H1 (cell line): ENCODE results near the gene SPATA19. TPM values are rescaled to one million over a fixed set of nuclear protein-coding genes. Genes with fewer than 3 reads are reported as not detected.

ENCODE experiments used
- CHD7 ChIP-seq: fragments of 300-600 bp; sonication (generic); IDR thresholded peaks from 2 replicates; pipeline ENCODE4 v1.7.1; 2012; ENCODE audit warnings: low read length, moderate library complexity, mild to moderate bottlenecking, inconsistent platforms; ENCODE audit not compliant: insufficient replicate concordance
- POU5F1 ChIP-seq: IDR thresholded peaks from 2 replicates; pipeline ENCODE4 v1.6.1; 2011; ENCODE audit warnings: low read depth, mild to moderate bottlenecking, low read length, moderate library complexity
- SP2 ChIP-seq: IDR thresholded peaks from 2 replicates; pipeline ENCODE4 v1.6.1; 2012; ENCODE audit warnings: mild to moderate bottlenecking, low read length, inconsistent platforms
- YY1 ChIP-seq: IDR thresholded peaks from 2 replicates; pipeline ENCODE4 v1.6.1; 2011; ENCODE audit warnings: low read depth, mild to moderate bottlenecking, low read length
- polyA plus RNA-seq, 7 experiments: library from polyadenylated mRNA; depleted of rRNA in 3 of 7; stranded (reverse) in 5 of 7; unstranded in 2 of 7; fragments of >200 nt in 5 of 7; fragments of 200-250 nt in 2 of 7; gene quantifications; 1 replicate in 5 of 7; 2 replicates in 1 of 7; 4 replicates in 1 of 7; pipeline versions ENCODE4 v1.2.1 to v1.2.3, GENCODE V29; 2011 to 2013; ENCODE audit warnings: missing spikeins in 2 of 7, mixed read lengths in 2 of 7
- total RNA-seq: library from RNA; stranded (reverse); fragmentation: NEBNext Ultra II Directional; extraction: Animal tissue kit (Norgen Biotek cat#: 25700); gene quantifications from 2 replicates; pipeline ENCODE4 v1.2.1, GENCODE V29; 2021

Gene SPATA19
- total and polyA plus RNA-seq, 2 of the 8 experiments (the other 6 are each of a cell fraction or from before 2014, with no cell fraction given): not detected

DNA sequence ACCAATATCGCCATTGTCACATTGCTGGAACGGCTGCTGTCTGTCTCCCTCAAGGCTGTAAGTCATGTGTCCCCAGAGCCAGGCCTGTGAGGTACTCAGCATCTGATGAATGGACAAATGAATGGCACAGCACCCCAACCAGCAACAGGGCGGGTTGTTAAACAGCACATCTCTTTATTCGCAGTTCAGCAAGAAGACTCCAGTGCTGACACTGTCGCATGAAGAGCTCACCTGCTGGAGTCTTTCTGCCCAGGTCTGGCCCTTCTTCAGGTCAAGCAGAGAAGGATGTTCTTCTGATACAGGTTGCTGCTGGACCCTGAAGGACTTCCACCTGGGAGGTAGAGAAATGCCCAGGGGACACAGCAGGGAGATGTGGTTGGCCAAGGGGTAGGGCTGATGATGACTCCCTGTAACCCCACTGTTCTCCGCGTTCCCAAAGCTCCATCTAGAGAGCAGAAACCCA, 4.8 kb downstream of the SPATA19 start (continued):
- no peak for TF ChIP-seq SP2
- no peak for TF ChIP-seq CHD7
- TF ChIP-seq POU5F1: no peak
- TF ChIP-seq YY1: no peak
- TF ChIP-seq, all 59 proteins: peak for 0
